HG02759 (cell line): ENCODE data around the gene VANGL1.
A peak's percentile ranks its signal among the peaks of the same experiment; 100 is the strongest.

ENCODE experiments used
- ATAC-seq: cut with Tn5 transposase; IDR thresholded peaks from one replicate; pipeline ENCODE4 v1.9.1; 2021; ENCODE audit warnings: mild to moderate bottlenecking, moderate library complexity; ENCODE audit not compliant: unreplicated experiment

Gene VANGL1

DNA sequence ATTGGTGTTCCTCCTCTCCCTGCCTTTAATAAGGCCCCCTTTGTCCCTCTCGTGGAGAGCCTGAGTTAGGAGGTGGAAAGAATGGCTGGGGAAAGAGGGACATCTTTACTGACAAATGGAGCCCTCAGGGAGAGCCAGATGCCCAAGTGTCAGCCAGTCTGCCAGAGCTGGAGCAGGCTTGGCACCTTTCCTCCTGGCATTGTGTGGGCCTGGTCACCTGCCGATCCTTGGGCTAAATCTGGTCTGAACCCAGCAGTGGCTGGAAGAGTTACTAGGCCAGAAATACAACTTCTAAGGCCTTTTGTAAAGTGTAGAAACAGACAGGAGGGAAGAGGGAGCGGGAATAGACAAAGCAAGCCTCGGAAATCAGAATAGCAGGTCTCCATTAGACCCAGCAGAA lies 24.9 kb downstream of the VANGL1 start:
- no peak for ATAC-seq

GRCh38 chr1:115668579-115668978 lies 26.8 kb downstream of the VANGL1 start:
- ATAC-seq = no peak

DNA sequence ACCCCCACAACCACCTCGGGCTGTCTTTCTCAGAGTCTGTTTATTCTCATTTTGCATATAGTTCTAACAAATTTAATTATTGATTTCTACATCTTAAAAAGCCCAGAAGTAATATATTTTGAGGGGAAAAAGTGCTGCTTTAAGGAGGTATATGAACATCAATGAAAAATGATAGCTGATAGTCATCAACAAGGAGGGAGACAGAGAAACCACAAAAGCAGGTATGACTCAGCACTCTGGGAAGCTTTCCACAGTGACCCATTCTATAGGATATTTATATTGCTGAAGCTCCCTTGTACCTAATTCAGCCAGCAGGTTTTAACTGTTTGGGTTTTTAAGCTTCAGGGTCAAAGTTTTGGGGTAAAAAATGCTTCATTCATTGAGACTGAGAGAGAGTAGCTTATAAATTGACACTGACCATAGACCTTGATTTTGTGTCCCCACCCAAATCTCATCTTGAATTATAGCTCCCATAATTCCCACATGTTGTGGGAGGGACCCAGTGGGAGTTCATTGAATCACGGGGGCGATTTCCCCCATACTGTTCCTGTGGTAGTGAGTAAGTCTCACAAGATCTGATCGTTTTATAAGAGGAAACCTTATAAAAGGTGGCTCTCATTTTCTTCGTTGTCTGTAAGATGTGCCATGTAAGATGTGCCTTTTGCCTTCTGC lies 27.4 kb downstream of the VANGL1 start:
- ATAC-seq = no peak

DNA sequence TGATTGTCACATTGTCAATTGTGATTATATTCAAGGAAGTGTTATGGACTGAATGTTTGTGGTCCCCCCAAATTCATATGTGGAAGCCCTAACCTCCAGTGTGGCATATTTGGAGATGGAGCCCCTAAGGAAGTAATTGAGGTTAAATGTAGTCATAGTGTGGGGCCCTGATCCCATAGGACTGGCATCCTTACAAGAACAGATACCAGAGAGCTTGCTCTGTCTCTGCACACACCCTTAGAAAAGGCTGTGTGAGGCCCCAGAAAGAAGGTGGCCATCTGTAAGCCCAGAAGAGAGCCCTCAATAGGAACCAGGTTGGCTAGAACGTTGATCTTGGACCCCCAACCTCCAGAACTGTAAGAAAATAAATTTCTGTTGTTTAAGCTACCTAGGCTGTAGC lies 28.1 kb downstream of the VANGL1 start:
- no peak for ATAC-seq

- ATAC-seq = no peak
Observed at GRCh38 chr1:115670476-115671175, 28.9 kb downstream of the VANGL1 start.

- no peak for ATAC-seq
Observed at GRCh38 chr1:115671176-115671934, 29.6 kb downstream of the VANGL1 start.

DNA sequence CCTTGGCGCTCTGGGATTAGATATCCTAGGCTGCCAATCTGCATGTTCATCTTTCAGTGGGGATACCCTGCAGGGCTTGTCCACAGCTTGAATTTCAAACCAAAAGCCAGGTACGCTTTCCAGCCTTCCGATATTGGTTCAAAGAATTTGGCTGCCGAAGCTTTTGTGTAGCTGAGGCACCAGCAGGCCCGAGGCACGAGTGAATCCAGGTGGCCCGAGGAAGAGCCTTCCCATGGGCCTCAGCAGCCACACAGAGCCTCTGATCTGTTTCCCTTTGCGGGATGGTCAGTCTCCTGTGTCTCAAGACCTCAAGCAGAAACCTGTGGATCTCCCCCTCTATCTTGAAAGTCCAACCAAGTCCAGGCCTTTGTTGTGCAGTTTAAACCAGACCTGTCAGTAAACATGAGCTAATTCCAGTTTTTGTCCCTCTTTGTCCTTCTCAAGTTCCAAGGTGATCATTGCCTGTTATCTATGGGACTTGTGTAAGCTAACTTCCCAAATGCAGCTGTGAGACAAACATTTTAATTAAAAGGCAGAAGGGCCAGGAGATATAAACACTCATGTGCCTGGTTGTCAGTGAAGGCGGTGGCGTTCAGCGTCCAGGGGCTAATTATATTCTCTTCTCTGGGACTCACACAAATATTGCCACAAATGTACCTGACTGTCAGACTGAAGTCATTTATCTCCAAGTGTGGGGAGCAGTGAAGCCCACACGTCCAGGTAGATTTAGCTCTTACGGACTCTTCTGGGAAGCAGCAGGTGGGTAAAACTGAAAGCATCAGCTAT lies 30.6 kb downstream of the VANGL1 start:
- ATAC-seq = no peak

DNA sequence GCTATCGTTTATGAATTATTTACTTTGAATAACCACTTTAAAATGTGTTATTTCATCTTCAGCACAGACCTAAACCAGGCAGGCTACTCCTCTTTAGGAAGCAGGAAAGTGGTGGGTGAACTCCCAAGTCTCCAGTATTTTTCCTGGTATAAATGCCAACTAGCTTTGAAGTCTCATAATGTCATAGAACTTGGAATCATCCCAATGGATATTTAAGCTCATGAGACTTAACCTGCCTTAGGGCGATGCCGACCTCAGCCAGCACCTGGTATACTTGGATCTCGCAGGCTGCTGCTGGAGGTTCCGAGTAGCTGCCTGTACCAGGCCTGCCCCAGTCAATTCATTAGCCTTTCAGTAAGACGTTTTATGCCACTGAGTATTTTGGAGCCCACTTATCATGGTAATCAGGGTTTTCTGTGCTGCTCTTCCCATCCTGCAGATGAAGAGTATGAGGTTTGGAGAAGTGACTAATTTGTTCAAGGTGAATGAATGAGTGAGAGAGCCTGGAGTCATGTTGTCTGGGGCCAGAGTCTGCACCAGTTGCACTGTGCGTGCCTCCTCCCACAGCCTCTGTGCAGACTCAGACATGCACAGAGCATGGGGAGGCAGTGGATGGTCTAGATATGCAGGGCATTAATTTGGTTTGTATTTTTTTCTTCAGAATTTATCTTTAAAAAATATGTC lies 34.9 kb downstream of the VANGL1 start:
- peak; percentile 36 for ATAC-seq

- peak; percentile 63 for ATAC-seq
Observed at GRCh38 chr1:115677182-115677555, 35.4 kb downstream of the VANGL1 start.

DNA sequence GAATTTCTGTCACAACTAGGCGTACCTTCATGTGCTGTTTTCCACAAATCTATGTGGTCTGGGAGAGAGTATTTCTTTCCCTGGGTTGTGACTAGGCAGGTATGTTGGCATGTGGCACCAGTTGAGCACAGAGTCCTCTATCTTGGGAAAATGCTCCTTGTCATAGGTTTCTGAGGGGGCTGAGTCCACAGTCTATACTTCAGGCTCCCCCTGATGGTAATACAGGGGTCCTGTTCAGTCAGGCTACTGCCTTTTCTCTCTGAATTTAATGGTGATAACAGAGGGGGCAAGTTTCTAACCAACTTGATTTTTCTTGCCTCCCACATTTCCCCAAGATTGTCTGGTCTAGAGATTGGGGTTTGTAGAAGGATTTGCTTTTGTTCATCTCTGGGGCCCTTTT lies 35.8 kb downstream of the VANGL1 start:
- no peak for ATAC-seq

GRCh38 chr1:115678141-115678540 lies 36.4 kb downstream of the VANGL1 start:
- no peak for ATAC-seq

DNA sequence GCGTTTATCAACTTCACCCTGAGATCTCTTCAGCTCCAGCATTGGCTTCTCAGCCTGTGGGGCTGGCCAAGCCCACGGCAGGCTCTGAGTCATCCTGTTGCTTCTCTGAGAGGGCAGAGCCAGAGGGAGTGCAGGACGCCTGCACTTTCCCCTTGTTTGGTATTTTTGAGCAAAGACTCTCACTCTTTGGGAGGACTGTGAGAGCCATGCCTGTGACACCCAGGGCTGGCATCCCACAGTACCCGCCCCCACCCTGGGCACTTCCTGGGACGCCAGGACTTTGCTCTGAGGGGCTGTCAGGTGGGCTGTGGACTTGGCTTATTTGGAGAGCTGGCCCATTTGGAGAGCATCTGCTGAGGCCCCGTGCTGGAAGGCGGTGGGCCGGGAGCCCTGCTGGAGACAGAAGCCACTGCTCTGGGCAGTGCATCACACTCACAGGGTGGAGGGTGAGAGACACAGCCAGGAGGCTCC lies 37.4 kb downstream of the VANGL1 start:
- peak; percentile 42 for ATAC-seq

GRCh38 chr1:115680730-115681111 lies 39.0 kb downstream of the VANGL1 start:
- no peak for ATAC-seq

- ATAC-seq = no peak
Observed at GRCh38 chr1:115682792-115683191, 41.0 kb downstream of the VANGL1 start.

DNA sequence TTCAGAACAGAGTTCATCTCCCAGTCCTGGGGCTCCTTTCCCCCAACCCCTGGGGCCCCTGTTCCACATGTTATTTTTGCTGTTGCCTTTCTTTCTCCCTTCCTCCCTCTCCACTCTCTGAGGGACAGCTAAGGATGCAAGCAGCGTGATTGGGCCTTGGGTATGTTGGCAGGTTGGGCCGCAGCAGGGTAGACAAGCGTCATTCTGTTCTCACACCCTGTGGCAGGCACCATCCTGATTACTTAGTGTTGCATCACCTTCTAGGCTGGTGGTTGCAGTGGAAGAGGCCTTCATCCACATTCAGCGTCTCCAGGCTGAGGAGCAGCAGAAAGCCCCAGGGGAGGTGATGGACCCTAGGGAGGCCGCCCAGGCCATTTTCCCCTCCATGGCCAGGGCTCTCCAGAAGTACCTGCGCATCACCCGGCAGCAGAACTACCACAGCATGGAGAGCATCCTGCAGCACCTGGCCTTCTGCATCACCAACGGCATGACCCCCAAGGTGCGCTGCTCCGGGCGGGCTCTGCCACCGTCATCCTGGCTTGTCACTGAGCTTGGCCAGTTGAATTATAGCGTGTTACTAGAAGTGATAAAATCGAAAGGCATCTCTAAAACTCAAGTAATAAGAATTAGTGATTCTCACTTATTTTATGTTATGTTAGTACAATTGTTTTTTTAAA lies 43.4 kb downstream of the VANGL1 start:
- no peak for ATAC-seq

DNA sequence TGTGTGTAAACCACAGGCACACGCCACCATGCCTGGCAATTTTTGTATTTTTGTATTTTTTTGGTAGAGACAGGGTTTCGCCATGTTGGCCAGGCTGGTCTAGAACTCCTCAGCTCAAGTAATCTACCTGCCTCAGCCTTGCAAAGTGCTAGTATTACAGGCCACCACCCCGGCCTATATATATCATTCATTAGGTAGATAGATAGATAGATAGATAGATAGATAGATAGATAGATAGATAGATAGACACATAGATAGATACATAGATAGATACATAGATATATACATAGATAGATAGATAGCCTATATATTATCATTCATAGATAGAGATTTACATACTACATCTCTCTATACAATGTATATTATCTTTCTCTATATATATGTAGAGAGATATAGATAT lies 46.0 kb downstream of the VANGL1 start:
- no peak for ATAC-seq

GRCh38 chr1:115690972-115691371 lies 49.2 kb downstream of the VANGL1 start:
- no peak for ATAC-seq

DNA sequence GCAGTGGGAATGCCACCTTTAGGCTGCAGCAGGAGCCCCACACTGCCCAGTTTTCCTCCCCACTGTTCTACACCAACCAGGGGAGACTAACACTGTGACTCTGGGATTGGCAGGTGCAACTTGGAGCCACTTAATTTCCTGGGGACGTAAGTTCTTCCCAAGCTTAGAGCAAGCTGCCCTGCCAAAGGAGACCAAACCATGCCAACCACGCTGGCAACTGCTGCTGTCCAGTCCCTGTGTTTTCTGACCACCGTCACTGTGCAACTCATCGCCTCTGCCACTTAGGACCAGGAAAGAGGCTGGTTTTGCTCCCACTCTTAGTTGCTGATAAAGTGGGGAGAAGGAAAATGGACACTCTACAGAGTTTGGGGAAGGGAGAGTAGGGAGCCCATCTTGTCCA lies 50.5 kb downstream of the VANGL1 start:
- ATAC-seq = no peak

DNA sequence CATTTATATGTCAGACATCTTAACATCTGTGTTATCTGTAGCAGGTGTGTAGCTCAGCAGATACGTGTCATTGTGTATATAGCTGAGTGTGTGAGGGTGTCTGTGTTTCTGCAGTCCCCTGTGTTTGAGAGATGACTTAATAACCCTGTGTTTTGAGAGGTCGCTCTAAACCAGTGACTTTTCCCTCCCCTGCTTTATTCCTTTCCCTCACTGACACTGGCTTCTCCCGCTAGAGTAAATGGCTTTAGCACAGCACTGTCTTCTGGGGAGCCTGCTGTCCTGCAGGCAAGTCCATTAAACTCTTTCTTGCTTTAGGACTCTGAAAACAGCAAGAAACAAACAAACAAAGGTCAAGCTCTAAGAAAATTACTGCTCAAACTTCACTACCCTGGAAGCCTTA lies 53.0 kb downstream of the VANGL1 start:
- no peak for ATAC-seq

DNA sequence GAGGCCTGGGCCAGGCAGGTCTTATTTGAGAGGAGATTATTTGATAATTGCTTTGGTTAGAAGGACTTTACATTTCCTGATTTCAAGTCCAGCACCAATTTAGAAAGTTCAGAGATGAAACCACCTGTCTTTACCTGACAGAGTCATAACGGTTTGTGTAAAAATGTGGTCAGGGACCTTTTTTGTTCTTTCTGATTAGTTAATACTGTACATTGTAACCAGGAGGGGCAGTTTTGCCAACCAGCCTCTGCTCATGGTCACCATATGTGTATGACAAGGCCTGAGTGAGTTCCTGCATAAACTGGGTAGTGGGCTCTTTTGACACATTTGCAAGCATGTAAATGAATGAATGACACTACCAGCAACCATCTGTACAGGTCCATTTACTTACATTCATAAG lies 55.8 kb downstream of the VANGL1 start:
- no peak for ATAC-seq
